ENCODE data around the gene RYR1.
"Not testable (repeated sequence)": the region's sequence is repeated elsewhere in the genome, so short reads cannot be mapped to it uniquely, and the experiment has no call there.

RYR1 gene

DNA sequence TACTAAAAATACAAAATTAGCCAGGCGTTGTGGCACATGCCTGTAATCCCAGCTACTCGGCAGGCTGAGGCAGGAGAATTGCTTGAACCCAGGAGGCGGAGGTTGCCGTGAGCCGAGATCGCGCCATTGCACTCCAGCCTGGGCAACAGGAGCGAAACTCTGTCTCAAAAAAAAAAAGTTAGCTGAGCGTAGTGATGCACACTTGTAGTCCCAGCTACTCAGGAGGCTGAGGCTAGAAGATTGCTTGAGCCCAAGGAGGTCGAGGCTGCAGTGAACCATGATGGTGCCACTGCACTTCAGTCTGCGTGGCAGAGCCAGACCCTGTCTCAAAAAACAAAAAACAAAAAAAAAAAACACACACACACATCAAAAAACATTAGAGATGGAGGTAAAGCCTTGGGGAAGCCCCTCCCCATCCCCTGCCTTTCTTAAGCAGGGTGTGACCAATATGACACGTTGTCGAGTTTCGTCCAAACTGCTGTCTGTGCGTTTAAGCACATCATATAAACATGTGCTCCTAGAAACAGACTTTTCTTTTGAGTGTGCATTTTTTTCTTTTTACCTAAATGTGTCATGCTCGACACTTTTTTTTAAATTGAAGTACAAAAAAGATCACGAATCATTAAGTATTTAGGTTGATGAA, 6.3 kb upstream of the RYR1 start:
- DNase-seq (ENCODE audit: low spot score): not testable (repeated sequence)

DNA sequence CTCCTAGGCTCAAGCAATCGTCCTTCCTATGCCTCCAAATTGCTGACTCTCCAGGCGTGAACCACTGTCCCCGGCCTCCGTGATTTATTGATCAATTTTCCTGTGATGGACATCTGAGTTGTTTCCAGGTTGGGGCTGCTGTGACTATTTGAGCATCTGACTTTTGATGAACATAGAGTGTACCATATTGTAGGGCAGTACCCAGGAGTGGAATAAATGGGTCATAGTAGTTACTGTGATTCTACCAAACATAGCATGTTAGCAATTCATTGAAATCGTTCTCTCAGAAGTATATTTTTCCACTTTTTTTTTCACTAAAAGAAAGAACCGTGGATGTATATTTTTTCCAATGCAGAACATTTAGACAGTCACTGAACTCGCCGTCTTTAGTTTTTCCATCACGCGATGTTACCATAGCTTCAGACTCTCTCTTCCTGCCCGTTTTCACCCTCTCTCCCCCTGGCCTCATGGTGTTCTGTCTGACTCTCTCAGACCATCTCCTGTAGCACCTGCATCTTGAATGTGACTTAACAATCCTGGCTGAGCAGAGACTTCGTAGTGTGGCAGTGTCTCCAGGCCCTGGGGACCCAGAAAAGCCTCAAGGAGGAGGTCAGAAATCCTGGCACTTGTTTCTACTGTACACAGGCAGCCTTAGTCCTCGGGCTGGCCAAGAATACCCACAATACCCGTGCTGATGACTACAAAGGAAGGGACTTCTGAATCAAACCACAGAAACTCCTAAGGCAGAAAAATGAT, 4.3 kb upstream of the RYR1 start:
- DNase-seq (ENCODE audit: low spot score): no peak

DNA sequence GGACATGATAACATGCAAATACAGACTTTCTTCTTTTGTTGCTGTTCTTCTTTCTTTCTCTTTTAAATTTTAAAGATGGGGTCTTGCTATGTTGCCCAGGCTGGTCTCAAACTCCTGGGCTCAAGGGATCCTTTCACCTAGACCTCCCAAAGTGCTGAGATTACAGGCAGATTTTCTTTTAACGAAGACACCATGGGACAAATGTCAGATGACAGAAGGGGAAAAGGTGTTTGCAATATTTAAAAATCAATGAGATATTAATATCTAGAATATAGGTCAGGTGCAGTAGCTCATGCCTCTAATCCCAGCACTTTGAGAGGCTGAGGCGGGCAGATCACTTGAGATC, 3.7 kb upstream of the RYR1 start:
- DNase-seq (ENCODE audit: low spot score): no peak

DNA sequence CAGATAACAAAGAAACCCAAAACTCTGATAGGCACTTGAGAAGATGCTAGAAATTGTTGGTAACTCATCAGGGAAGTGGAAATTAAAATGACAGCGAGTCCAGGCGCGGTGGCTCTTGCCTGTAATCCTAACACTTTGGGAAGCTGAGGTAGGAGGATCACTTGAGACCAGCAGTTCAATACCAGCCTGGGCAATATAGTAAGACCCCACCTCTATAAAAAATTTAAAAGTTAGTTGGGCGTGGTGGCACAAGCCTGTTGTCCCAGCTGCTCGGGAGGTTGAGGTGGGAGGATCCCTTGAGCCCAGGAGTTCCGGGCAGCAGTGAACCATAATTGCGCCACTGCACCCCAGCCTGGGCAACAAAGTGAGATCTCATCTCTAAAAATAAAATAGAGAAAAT, 2.6 kb upstream of the RYR1 start:
- no peak for DNase-seq (ENCODE audit: low spot score)

DNA sequence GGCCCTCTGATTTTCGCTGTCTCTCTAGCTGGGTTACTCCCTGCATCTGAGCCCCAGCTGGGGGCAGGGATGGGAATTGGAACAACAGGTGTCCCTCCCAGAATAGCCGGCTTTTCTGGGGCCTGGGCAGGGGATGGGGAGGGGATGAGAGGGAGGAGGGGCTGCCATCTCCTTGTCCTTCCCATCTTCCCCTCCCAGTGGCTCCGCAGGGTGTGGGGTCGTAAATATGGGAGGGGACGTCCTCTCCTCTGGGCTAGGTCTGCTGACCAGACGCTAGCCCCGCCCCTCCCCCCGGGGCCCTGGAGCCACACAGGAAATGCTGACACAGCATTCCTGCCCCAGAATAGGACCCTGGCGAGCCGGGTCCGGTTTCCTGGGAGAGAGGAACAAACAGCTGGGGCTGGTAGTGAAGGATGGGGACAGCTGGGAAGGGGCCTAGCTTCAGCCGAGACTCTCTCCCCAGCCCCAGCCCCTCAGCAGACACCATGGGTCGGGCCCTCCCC, 1.1 kb downstream of the RYR1 start:
- peak; percentile 82 for DNase-seq (ENCODE audit: low spot score)

DNA sequence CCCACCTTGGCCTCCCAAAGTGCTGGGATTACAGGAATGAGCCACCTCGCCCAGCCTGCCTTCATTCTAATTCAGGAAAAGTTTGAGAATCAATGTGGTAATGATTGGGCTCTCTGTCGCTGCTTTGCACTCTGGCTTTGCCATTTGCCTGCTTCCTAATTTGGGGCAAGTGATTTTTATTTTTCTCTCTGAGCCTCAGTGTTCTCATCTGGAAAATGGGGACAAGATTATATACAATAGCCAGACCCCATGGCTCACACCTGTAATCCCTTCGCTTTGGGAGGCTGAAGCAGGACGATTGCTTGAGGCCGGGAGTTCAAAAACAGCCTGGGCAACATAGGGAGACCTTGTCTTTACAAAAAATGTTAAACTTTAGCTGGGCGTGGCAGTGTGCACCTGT, 3.8 kb downstream of the RYR1 start:
- DNase-seq (ENCODE audit: low spot score): no peak

DNA sequence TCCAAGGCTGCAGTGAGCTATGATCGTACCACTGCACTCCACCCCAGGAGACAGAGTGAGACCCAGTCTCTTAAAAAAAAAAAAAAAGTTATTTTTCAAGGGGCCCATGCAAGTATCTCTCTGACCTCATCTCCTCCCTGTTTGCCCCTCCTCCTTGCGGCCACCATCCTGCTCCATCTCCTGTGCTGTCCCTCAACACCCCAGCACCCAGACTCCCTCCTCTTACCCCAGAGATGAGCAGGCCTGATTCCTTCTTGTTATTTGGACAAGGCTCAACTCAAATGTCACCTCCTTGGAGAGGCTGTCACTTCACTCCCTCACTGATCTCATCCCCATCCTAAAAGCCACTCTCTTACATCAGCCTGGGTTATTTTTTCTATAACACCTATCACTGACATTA, 4.4 kb downstream of the RYR1 start:
- DNase-seq (ENCODE audit: low spot score): no peak

DNA sequence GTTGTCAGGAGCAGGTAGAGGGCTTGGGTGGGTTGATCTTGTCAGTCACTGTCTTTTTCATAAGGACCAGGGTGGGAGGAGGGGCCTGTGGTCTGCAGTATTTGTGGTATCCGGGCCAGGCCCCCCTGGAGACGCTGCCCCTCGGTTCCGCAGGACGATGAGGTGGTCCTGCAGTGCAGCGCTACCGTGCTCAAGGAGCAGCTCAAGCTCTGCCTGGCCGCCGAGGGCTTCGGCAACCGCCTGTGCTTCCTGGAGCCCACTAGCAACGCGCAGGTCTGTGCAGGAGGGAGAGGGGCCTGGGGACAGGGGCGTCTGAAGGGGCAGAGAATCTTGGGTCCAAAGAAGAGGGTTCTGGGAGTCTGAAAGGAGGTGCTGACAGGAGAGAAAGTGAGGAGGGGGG, 7.1 kb downstream of the RYR1 start:
- DNase-seq (ENCODE audit: low spot score): no peak

DNA sequence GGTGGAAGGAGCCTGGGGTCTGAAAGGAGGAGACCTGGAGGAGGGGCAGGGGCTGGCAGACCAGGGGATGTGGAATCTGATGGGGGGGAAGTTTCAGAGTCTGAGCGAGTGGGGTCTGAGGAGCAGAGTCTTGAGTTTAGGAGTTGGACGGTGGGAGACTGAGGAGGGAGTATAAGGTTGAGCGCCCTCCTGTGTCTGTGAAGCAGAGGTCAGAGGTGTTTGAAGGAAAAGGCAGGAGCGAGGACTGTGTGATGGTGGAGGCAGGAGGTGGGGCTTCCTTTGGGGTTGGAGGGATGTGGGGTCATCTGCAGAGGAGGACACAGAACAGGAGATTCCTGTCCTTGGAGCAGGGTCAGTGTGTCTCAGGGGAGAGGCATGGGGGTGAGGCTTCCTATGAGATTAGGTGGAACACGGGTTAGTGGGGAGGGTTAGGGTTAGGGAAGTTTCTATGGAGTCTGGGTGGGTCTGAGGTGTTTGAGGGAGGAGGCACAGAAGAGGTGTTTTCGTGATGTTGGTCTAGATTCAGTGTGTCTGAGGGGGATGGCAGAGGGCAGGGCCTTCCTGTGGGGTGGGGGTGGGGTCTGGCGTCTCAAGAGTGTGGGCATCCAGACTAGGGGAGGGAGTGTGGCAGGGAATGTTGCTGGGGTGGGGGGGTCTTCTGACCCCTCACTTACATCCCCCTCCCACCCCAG, 8.3 kb downstream of the RYR1 start:
- DNase-seq (ENCODE audit: low spot score): no peak

DNA sequence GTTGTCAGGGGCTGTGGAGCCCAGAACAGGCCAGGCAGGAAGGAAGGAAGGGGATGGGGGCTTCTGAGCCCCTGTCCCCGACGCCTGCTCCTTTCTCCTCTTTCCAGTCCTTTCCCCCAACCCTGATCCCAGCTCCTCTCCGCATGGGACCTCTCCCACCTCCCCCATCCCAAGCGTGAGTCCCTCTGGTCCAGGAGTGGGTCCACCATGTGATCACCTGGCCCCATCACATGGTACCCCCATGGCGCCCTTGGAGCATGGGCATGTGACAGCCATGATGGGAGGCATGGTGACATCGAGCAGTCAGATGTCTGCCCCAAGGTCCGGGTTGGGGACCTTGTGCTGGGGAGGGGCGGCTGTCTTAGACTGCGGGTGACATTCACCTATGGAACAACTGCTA, 9.2 kb downstream of the RYR1 start:
- no peak for DNase-seq (ENCODE audit: low spot score)

DNA sequence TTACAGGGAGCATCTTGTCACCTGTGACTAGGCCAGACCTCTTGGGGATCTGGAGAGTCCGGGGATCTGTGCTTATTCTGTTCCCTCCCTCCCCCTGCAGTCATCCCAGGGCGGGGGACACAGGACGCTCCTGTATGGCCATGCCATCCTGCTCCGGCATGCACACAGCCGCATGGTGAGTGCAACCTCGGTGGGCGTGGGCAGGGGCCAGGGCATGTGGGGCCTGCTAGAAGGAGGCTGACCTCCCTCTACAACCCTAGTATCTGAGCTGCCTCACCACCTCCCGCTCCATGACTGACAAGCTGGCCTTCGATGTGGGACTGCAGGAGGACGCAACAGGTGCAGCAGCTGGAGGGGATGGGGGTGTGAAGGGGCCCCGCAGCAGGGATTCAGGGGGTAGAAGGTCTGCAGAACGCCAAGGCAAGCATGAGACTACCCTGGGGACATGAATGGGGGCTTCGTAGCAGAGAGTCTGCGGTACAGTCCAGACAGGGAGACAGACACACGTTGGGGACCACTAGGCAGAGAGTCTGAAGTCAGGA, 10.0 kb downstream of the RYR1 start:
- DNase-seq (ENCODE audit: low spot score): no peak

DNA sequence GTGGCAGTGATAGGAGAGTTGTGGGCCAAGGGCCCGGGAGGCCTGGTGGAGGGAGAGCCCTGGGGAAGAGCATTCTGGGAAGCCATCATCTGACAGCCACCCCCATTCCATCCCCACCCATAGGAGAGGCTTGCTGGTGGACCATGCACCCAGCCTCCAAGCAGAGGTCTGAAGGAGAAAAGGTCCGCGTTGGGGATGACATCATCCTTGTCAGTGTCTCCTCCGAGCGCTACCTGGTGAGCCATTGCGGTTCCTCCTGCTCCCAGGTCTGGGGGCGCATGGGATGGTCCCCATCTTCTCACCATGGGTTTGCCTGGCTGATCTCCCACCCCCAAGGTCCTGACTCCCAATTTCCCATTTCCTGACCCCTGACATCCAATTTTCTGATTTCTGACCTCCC, 10.5 kb downstream of the RYR1 start:
- no peak for DNase-seq (ENCODE audit: low spot score)

DNA sequence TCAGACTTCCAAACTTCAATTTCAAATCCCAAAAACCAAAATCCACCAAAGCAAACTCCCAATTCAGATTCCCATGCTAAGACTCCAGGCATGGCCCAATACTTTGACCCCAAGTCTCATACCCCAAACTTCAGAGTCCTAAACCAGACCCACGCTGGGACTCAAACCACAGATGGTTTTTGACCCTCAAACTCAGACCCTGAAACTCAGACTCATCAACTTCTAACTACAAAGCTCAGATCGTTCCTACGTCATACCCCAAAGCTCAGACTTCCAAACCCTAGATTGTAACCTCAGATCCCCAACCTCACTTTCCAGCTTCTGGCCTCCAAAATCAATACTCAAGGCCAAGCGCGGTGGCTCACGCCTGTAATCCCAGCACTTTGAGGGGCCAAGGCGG, 11.9 kb downstream of the RYR1 start:
- DNase-seq (ENCODE audit: low spot score): no peak

DNA sequence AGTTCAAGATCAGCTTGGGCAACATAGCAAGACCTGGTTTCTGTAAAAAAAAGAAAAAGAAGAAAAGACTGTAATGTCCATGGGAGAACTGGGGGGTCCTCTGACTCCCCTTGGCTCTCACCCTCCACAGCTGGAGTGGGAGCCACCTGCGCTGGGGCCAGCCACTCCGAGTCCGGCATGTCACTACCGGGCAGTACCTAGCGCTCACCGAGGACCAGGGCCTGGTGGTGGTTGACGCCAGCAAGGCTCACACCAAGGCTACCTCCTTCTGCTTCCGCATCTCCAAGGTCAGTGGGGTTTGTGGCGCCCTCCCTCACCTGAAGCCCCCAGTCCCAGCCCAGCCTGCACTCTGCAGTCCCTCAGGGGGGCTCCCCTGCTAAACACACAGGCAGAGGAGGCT, 14.7 kb downstream of the RYR1 start:
- no peak for DNase-seq (ENCODE audit: low spot score)

DNA sequence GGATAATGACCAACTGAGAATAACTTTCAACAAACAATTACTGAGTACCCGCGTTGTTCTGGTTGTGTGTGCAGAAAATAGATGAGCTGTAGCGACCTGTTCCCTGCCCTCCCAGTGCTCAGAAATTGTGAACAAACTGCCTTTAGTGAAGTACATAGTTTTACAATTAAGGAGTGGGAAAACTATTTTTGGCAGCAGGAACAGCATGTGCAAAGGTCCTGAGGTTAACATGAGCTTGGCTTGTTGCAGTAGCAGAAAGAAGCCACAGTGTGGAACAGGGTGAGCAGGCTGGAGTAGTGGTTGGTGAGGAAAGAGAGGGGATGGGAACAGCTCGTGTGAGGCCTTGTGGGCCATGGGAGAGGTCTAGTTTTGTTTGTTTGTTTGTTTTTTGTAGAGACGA, 16.0 kb downstream of the RYR1 start:
- DNase-seq (ENCODE audit: low spot score): no peak

DNA sequence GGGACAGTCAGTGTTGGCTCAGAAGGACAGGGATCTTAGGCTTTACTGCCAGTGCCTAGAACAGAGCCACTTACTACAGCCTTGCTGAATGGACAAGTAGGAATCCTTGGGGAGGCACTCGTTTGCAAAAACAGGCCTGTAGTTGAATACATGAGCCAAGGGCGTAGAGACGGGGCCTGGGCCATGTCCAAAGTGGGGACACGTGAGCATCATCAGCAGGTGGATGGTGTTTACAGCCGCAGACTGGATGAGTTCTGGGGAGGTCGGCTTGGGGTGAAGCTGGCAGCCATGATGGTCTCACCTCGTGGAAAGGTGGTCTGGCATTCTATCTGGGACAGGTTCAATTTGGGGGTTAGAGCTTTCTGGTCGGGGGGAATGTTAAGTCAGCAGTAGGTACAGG, 17.5 kb downstream of the RYR1 start:
- no peak for DNase-seq (ENCODE audit: low spot score)

DNA sequence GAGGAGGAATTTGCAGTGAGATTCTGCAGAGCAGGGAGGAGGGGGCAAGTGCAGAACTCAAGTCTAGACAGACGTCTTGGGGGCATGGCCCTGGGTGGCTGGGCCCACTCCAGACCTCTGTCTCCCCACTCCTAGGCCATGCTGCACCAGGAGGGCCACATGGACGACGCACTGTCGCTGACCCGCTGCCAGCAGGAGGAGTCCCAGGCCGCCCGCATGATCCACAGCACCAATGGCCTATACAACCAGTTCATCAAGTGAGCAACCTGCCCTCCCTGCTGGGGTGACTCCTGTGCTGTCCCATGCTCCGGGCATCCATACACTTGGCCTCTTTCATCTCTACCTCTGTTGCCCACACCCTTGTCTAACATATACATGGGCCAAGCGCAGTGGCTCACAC, 18.1 kb downstream of the RYR1 start:
- DNase-seq (ENCODE audit: low spot score): no peak

DNA sequence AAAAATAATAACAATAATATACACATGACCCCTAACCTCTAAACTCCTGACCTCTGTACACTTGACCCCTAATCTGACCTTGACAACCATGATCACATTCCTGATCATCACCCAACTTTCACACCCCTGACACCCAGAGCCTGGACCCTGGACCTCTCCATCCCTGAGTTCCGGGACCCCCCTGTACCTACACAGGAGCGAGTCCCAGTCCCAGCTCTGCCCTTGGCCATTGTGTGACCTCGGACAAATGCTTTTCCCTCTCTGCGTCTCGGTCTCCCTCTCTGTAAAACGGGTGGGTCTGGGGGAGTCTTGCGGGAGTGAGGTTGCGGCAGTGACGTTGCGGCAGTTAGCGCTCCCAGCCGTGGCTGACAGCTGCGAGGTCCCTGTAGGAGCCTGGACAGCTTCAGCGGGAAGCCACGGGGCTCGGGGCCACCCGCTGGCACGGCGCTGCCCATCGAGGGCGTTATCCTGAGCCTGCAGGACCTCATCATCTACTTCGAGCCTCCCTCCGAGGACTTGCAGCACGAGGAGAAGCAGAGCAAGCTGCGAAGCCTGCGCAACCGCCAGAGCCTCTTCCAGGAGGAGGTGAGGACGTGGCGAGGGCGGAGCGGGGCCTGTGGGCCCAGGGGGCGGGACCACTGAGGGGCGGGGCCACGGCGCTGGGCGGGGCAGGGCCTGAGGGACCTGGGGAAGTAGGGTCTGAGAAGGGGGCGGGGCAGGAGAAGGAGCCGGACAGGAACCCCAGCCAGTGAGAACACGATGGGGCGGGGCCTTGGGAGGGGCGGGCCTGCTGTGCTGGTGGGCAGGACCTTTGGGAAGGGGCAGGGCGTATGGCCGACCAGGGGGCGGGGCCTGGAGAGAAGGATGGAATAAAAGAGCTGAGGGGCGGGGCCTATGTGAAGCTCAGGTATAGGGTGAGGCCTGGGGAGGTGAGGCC, 19.2 kb downstream of the RYR1 start:
- DNase-seq (ENCODE audit: low spot score): no peak

DNA sequence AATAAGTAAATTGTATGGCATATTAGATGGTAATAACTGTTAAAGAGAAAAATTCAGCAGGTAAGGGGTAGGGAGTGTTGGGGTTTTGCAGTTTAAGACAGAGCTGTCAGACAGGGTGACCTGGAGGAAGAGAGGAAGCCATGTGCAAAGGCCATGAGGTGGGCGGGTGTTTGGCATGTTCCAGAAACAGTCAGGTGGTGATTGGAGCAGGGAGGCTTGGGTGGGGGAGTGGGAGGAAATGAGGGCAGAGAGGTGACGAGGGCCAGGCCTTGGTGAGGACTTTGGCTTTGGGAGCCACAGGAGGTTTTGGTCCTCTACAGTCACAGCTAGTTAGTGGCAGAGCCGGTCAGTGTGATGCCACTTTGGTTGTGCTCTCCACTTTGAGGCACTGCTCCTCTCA, 20.1 kb downstream of the RYR1 start:
- DNase-seq (ENCODE audit: low spot score): no peak

DNA sequence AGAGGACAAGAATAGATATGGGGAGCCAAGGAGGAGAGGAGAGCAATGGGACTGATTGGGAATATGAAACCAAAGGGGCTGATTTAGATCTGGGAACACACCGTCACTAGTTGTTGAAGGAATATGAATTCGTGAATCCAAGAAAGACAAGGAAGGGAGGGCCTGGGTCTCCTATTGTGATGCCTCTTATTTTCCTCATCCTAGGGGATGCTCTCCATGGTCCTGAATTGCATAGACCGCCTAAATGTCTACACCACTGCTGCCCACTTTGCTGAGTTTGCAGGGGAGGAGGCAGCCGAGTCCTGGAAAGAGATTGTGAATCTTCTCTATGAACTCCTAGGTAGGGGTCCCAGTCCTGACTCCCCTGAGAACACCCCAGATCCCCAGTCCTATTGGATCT, 21.5 kb downstream of the RYR1 start:
- DNase-seq (ENCODE audit: low spot score): no peak

DNA sequence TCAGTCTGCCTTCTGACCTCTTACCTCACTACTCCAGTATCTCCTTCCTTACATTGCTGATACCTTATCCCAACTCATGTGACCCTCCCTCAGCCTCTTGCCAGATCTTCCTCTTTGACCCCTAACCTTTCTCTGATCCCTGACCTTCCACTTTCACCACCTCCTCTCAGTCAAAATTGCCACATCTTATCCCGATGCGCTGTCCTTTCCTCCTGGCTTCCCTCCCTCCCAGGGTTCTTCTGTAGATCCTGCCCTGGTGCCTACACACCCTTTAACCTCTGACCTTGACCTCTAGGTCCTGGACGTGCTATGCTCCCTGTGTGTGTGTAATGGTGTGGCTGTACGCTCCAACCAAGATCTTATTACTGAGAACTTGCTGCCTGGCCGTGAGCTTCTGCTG, 23.7 kb downstream of the RYR1 start:
- DNase-seq (ENCODE audit: low spot score): no peak
